NCI-H1048 (cell line): ENCODE data around the gene TBXA2R.
"Not testable (repeated sequence)": the region's sequence is repeated elsewhere in the genome, so short reads cannot be mapped to it uniquely, and the experiment has no call there.

Experiments
- DNase-seq: peaks from one replicate; lab custom pipeline; 2025; lab: John Stamatoyannopoulos, UW

The TBXA2R gene

GRCh38 chr19:3605361-3605760, 1.3 kb downstream of the TBXA2R start:
- no peak for DNase-seq

GRCh38 chr19:3604987-3605343, 1.7 kb downstream of the TBXA2R start:
- no peak for DNase-seq

GRCh38 chr19:3604227-3604986, 2.3 kb downstream of the TBXA2R start:
- DNase-seq: no peak

GRCh38 chr19:3603121-3603811, 3.4 kb downstream of the TBXA2R start:
- DNase-seq: no peak

- DNase-seq: no peak
These were observed 5.7 kb downstream of the TBXA2R start for GRCh38 chr19:3601021-3601420.

- no peak for DNase-seq
These were observed 6.9 kb downstream of the TBXA2R start for GRCh38 chr19:3599776-3600187.

- DNase-seq: no peak
These were observed 11.1 kb downstream of the TBXA2R start for GRCh38 chr19:3595521-3596061.

GRCh38 chr19:3593156-3593555, 13.5 kb downstream of the TBXA2R start:
- no peak for DNase-seq

- DNase-seq: no peak
These were observed 14.6 kb downstream of the TBXA2R start for GRCh38 chr19:3591876-3592613.

GRCh38 chr19:3590991-3591659, 15.6 kb downstream of the TBXA2R start:
- no peak for DNase-seq

- DNase-seq: no peak
These were observed 16.7 kb downstream of the TBXA2R start for GRCh38 chr19:3589949-3590348.

GRCh38 chr19:3589439-3589838, 17.2 kb downstream of the TBXA2R start:
- no peak for DNase-seq

- no peak for DNase-seq
These were observed 19.8 kb downstream of the TBXA2R start for GRCh38 chr19:3586707-3587346.

- DNase-seq: no peak
These were observed 20.5 kb downstream of the TBXA2R start for GRCh38 chr19:3586127-3586626.

- no peak for DNase-seq
These were observed 21.2 kb downstream of the TBXA2R start, which contains the start of gene GIPC3 for GRCh38 chr19:3585301-3586126. TSS of gene GIPC3 (plus strand) at chr19:3585478. CDS start at chr19:3585598, 120 bp downstream.

- not testable (repeated sequence) for DNase-seq
These were observed 22.5 kb downstream of the TBXA2R start for GRCh38 chr19:3584036-3584802.

GRCh38 chr19:3581792-3582191, 24.9 kb downstream of the TBXA2R start:
- DNase-seq: not testable (repeated sequence)

GRCh38 chr19:3580156-3580934, 26.3 kb downstream of the TBXA2R start:
- no peak for DNase-seq

- no peak for DNase-seq
These were observed 28.3 kb downstream of the TBXA2R start for GRCh38 chr19:3578390-3578789.
